ENCODE measurements around the gene ZRANB1.

Gene ZRANB1

DNA sequence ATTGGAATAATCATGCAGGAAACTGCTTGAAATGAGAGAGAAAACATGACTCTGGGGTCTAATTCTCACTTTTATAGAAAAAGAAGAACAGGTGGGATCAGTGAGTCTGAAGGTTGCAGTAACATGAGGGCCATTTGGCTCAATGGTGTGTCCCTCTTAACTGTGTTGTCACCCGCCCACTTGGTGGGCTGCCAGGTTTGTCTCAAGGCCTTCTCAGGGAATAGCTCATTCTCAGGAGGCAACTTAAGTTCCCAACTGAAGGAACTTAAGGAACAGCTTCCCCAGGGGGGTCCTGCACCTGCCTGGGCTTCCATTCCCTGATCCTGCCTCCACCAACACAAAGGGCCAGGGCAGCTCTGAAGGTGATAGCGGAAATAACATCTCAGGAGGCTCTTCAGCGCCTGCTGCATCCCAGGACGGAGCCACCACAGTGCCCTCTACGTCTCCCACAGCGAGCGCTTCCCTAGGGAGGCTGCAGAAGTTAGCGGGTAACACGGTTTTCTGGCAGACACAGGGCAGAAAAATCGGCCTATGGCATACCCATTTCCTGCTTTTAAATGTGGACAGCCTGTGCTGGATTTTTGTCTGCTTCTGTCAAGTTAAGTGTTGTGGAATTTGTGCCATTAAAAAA is 88.8 kb downstream of the ZRANB1 start:
- FAIRE-seq = no peak
- DNase-seq (ENCODE audit: insufficient read length, low spot score) = no peak

DNA sequence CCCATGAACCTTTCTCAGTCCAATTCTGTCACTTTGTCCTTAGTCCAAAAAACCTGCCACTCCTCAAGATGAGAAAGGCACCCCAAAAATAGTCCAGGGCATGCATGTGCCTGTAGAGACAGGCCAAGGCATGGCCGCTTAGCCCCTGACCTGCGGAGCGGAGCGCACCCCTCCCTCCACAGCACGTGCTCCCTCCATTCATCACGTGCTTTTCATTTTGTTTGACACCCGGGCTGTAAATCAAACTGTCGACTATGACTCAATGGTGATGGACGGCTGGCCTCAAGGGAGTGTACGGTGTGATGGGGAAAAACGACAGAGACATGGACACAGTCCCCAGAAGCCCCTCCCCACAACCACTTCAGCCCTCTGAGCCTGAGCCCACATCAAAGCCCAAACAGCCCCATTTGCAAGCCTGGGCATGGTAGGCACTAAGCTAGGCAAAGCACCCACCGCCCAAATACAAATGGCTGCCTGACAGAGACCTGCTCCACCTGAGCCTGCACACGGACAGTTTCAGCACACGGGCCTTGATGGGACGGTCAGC is 90.6 kb downstream of the ZRANB1 start:
- DNase-seq (ENCODE audit: insufficient read length, low spot score) (no peak), FAIRE-seq (no peak)
- TF ChIP-seq CTCF (IDR thresholded peaks at IDR 0.05; ENCODE audit: insufficient read depth, missing control alignments) = no peak

More for the DNA sequence above, 88.8 kb downstream of the ZRANB1 start:
- no peak for TF ChIP-seq CTCF (IDR thresholded peaks at IDR 0.05; ENCODE audit: insufficient read depth, missing control alignments)

DNA sequence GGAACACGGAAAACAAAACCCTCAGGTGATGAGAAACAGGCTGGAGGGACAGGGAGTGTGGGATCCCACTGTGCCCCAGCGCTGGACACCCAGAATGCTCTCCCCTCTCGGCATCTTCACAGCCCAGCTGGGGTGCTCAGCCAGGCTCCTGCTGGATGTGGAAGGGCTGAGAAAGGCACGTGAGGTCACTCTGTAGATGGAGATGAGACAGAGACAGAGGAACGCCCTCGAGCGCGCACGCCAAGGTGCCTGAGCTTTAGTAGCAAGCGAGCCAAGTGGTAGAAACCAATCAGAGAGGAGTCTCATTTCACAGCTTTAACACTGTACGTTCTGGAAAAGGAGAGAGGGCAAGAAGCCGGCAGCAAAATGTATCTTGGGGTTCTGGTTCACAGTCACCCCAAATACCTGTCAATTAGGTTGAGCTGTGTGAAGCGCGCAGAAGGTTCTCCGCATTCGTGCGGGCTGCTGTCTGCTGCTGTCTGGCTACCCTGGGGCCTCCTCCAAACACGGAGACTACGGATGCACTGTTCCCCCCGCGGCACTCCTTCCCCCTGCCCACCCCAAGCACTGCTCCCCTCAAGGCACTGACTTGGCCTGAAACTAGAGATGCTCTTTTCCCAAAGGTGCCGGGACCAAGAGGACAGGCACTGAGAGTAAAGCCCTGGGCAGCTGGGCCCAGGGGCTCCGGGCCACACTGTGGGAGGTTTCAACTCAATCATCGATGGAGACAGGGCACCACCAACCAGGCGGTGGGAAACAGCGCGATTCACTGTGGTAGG is 91.4 kb downstream of the ZRANB1 start:
- no peak for TF ChIP-seq CTCF (IDR thresholded peaks at IDR 0.05; ENCODE audit: insufficient read depth, missing control alignments)
- no peak for FAIRE-seq
- no peak for DNase-seq (ENCODE audit: insufficient read length, low spot score)

- no peak for TF ChIP-seq CTCF (IDR thresholded peaks at IDR 0.05; ENCODE audit: insufficient read depth, missing control alignments)
- no peak for DNase-seq (ENCODE audit: insufficient read length, low spot score)
Measured at GRCh38 chr10:125034675-125035074, 92.8 kb downstream of the ZRANB1 start.

GRCh38 chr10:125035136-125035535 is 93.2 kb downstream of the ZRANB1 start:
- no peak for TF ChIP-seq CTCF (IDR thresholded peaks at IDR 0.05; ENCODE audit: insufficient read depth, missing control alignments)
- no peak for DNase-seq (ENCODE audit: insufficient read length, low spot score)
- no peak for FAIRE-seq

More at GRCh38 chr10:125034675-125035074, 92.8 kb downstream of the ZRANB1 start:
- FAIRE-seq = no peak

DNA sequence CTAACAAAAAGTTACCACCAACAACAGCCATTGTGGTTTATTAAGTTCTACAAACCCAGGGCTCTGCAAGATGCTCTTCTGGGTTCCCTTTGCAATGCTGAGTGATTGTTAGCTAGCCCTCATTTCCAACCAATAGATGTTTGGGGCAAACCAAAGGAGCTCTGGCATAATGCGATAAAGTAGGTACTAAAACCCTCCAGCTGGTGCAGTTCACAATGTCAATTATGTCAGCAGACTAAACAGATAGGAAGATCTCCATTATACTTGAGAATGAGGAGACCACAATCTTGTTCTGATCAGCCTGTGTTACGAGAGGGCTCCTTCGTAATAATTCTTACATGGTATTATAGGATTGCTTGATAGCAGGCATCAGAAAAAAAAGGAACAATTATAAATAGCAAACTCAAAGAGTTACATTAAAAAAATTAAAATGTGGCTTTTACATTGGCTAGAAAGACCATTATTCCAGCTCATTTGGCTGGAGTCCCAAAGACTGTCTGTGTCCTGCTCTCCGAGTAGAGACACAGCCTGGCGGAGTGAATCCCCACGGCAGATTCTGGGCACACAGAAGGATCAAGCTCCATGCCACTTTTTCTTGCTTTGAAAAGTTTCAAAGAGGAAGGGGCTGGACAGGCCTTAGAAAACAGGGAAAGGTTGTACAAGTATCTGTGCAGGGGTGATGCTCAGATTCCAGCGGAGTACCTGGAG is 93.8 kb downstream of the ZRANB1 start:
- no peak for TF ChIP-seq CTCF (IDR thresholded peaks at IDR 0.05; ENCODE audit: insufficient read depth, missing control alignments)
- no peak for DNase-seq (ENCODE audit: insufficient read length, low spot score)
- FAIRE-seq = no peak

Measured in D721Med (cell line).